Right lobe of liver (tissue), 6 donors: ENCODE results near the gene IFI44. TPM values are rescaled to one million over a fixed set of nuclear protein-coding genes. Genes with fewer than 3 reads are reported as not detected.

Experiments
- ATAC-seq, 4 donors: fragments of 200-7000 bp; cut with Tn5 transposase; one replicate each; pipeline ENCODE4 v1.9.1; 2020; ENCODE audit warnings: mild to moderate bottlenecking in 4 of 4, moderate library complexity in 4 of 4
- DNase-seq, 3 donors: peaks; one replicate each; pipeline ENCODE4 v3.0.0-alpha.2; 2020
- H3K27ac ChIP-seq, 3 donors: fragments of 200-600 bp; one replicate each; pipeline ENCODE4 v1.8.0; 2022
- H3K27me3 ChIP-seq, 2 donors: fragments of 200-600 bp; one replicate each; pipeline ENCODE4 v1.8.0; 2022
- H3K36me3 ChIP-seq, 4 donors: fragments of 200-600 bp; sonication (generic) in 1 of 4; one replicate each; pipeline versions ENCODE4 v1.5.1 to v1.8.0; 2017 to 2022; ENCODE audit warnings: control low read depth in 1 of 4
- H3K4me1 ChIP-seq, 4 donors: fragments of 200-600 bp; sonication (generic) in 1 of 4; one replicate each; pipeline versions ENCODE4 v1.5.1 to v1.8.0; 2017 to 2022; ENCODE audit warnings: control low read depth in 1 of 4
- H3K4me3 ChIP-seq, 3 donors: fragments of 200-600 bp; one replicate each; pipeline ENCODE4 v1.8.0; 2022
- H3K9me3 ChIP-seq, 4 donors: fragments of 200-600 bp; sonication (generic) in 1 of 4; one replicate each; pipeline versions ENCODE4 v1.5.1 to v1.8.0; 2017 to 2022; ENCODE audit warnings: control low read depth in 1 of 4
- CTCF ChIP-seq, 4 donors: fragments of 200-600 bp in 3 of 4; fragments of 450-650 bp in 1 of 4; IDR thresholded peaks; one replicate each; pipeline versions ENCODE4 v1.5.1 to v1.8.0; 2016 to 2022; ENCODE audit warnings: antibody characterized with exemption in 4 of 4, mild to moderate bottlenecking in 2 of 4
- POLR2A ChIP-seq: fragments of 450-650 bp; IDR thresholded peaks from one replicate; pipeline ENCODE4 v1.6.1; 2017; ENCODE audit warnings: antibody characterized with exemption, mild to moderate bottlenecking
- WGBS: methylation state at CpG from one replicate; pipeline ENCODE4 v1.1.6; 2018; ENCODE audit warnings: low coverage, low lambda C conversion rate; ENCODE audit not compliant: insufficient coverage; ENCODE audit errors: missing lambda C conversion rate; 5-methylcytosine and 5-hydroxymethylcytosine counted together
- intact Hi-C, 2 donors: fragments of 100-400 bp; cut with DNase I; formaldehyde crosslinking; loops; one replicate each; pipeline versions ENCODE4 v1.11.2 to v1.14.1; 2022
- total RNA-seq, 6 experiments: library from RNA; depleted of rRNA in 2 of 6; stranded (reverse); fragments of >200 nt in 2 of 6; fragmentation: NEBNext Ultra II Directional in 3 of 6; extraction: Animal tissue kit (Norgen Biotek cat#: 25700) in 3 of 6; gene quantifications; one replicate each; pipeline versions ENCODE4 v1.1.0 to v1.2.4, GENCODE V29; 2016 to 2023
- donor health status: DM: no; HTN: yes; CAD: no.
- donor health status: DM: no; HTN: no; CAD: no.
- donor health status: DM: no; HTN: no; CAD: no.
- donor health status: DM: no; HTN: yes; CAD: no.
- donor health status: DM: no; HTN: yes; CAD: no.

The IFI44 gene
- total RNA-seq, 6 experiments from 2014 or later, result 5.6 to 12.0 (median 9.8) TPM

- no peak for DNase-seq
- Histone ChIP-seq H3K9me3 (no peaks in the 10 kb centered on the region), H3K27me3 (no peaks in the 10 kb centered on the region), H3K27ac (no peak overlapping the region), H3K4me1 (no peaks in the 10 kb centered on the region), H3K4me3 (no peak overlapping the region), H3K36me3 (peaks cover 0 to 16% (median 2%) of the 10 kb centered on the region in 4 donors)
- intact Hi-C loops, result no loop called here
- TF ChIP-seq CTCF (IDR thresholded peaks at IDR 0.05) (no peak), POLR2A (no peak)
- ATAC-seq, result no peak
- 100% methylated on average over 1 of the region's 1 CpG for WGBS
Observed at GRCh38 chr1:78664763-78665162, 15.1 kb downstream of the IFI44 start.

DNA sequence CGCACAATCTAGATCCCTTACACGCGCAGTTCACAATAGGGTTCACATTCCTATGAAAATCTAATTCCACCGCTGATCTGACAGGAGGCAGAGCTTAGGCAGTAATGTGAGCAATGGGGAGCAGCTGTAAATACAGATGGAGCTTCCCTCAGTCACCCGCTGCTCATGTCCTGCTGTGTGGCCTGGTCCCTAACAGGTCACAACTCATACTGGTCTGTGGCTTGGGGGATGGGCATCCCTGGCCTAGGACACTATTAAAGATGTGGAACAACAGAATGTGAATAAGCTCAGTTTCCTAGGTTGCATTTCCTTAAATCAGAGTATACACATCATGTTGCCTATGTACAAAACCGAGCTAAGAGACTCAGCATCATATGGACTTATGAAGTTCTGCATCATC lies 16.2 kb downstream of the IFI44 start:
- Histone ChIP-seq H3K4me3 (no peak overlapping the region), H3K4me1 (no peaks in the 10 kb centered on the region), H3K27ac (no peak overlapping the region), H3K27me3 (no peaks in the 10 kb centered on the region), H3K36me3 (peaks cover 0 to 5% (median 0%) of the 10 kb centered on the region in 4 donors), H3K9me3 (no peaks in the 10 kb centered on the region)
- WGBS, result 90% methylated on average over 6 of the region's 6 CpGs
- DNase-seq, result no peak
- intact Hi-C loops, result no loop called here
- TF ChIP-seq CTCF (IDR thresholded peaks at IDR 0.05) (no peak), POLR2A (no peak)
- no peak for ATAC-seq

DNA sequence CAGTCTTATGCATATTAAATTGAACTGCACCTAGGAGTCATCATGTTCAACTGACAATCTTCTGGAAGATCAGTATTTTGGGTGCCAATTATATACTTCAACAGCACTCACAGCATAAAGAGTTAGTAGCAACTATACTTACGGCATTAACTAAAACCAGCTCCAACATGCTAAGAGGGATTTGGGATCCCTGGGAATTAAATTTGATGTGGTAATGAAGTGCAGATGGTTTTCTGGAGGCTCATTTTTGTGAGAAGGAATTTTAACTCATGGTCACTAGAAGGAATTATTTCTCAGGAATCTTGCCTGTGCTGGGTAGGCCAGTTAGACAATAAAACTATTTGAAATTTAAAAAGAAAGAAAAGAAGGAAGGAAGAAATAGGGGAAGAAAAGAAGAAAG lies 18.3 kb downstream of the IFI44 start:
- Histone ChIP-seq H3K4me1 (no peaks in the 10 kb centered on the region), H3K36me3 (no peaks in the 10 kb centered on the region), H3K4me3 (no peak overlapping the region), H3K9me3 (no peaks in the 10 kb centered on the region), H3K27me3 (no peaks in the 10 kb centered on the region), H3K27ac (no peak overlapping the region)
- 100% methylated on average over 1 of the region's 1 CpG for WGBS
- TF ChIP-seq POLR2A, result no peak
- DNase-seq (no peak), ATAC-seq (no peak)
- intact Hi-C loops, result no loop called here

DNA sequence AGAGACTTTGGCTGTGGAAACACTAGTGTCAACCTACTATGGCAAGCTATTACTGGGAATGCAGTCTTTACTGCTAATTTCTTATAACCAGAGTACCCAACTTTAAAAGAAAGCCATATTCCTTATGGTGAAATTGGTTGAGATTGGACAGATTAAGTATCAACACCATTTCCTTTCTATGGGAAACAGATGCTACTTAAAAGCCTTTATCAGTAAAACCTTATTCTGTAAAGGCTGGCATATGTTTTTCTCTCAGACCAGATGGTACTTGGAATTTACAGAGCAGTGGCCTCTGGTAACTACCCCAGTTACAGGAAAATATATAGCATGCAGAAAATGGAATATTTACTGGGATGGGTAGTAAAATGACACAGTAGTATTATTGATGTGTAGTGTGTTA lies 18.8 kb downstream of the IFI44 start:
- DNase-seq (no peak), ATAC-seq (no peak)
- intact Hi-C loops, result no loop called here
- Histone ChIP-seq H3K27ac (no peak overlapping the region), H3K9me3 (no peaks in the 10 kb centered on the region), H3K4me1 (no peaks in the 10 kb centered on the region), H3K36me3 (no peaks in the 10 kb centered on the region), H3K27me3 (no peaks in the 10 kb centered on the region), H3K4me3 (no peak overlapping the region)
- TF ChIP-seq POLR2A, result no peak
- TF ChIP-seq CTCF (IDR thresholded peaks at IDR 0.05), result no peak

DNA sequence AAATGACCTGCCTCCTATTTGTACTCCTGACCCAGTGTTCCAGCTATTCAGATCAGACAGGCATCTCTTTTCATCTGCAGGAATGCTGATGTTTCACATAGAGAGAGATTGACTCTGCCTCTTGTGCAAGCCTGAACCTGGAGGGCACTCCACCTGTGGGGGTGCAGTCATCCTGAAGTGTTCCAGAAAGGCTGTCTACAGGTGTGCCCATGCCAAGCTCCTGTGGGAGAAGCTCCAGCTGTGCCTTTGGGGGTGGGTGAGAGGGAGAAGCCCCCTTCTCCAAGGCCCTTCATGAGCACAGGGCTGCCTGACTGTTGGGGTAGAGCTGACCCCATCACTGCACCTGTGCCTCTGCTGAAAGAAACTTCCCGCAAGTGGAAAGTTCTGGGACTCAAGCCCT lies 22.8 kb downstream of the IFI44 start:
- ATAC-seq (no peak), DNase-seq (no peak)
- TF ChIP-seq CTCF (IDR thresholded peaks at IDR 0.05) (no peak), POLR2A (no peak)
- Histone ChIP-seq H3K27ac (no peak overlapping the region), H3K4me1 (no peaks in the 10 kb centered on the region), H3K27me3 (no peaks in the 10 kb centered on the region), H3K9me3 (no peaks in the 10 kb centered on the region), H3K4me3 (no peak overlapping the region), H3K36me3 (no peaks in the 10 kb centered on the region)
- intact Hi-C loops, result loop anchor here in 1 of 2 donors (5.0 kb wide), 1 partner anchor 50 kb away; the partner anchor contains the start of gene IFI44L
- no CpG with 5 or more reads among the region's 1 CpG for WGBS
